ENCODE results near the gene TMEM203.

Gene TMEM203

GRCh38 chr9:137228968-137229896 is 23.8 kb upstream of the TMEM203 start:
- no peak for DNase-seq

GRCh38 chr9:137228506-137228967 is 23.1 kb upstream of the TMEM203 start:
- no peak for DNase-seq

- no peak for DNase-seq
Observed at GRCh38 chr9:137227853-137228505, 22.5 kb upstream of the TMEM203 start.

GRCh38 chr9:137227054-137227852 is 21.8 kb upstream of the TMEM203 start, which contains the start of gene RNF224:
TSS of gene RNF224 (plus strand) at chr9:137227502. CDS start at chr9:137228336, 834 bp downstream.
- DNase-seq: peak; percentile 76

- no peak for DNase-seq
Observed at GRCh38 chr9:137226338-137227053, 21.0 kb upstream of the TMEM203 start.

GRCh38 chr9:137225699-137226331 is 20.4 kb upstream of the TMEM203 start:
- no peak for DNase-seq

GRCh38 chr9:137224830-137225694 is 19.6 kb upstream of the TMEM203 start, which contains the start of gene CYSRT1:
TSS of gene CYSRT1 (plus strand) at chr9:137225174. CDS start at chr9:137225622, 448 bp downstream.
- DNase-seq: no peak

- peak; percentile 99 for DNase-seq
Observed at GRCh38 chr9:137223078-137223970, 17.9 kb upstream of the TMEM203 start.

GRCh38 chr9:137222190-137223077 is 17.0 kb upstream of the TMEM203 start, which contains the start of gene RNF208:
TSS of gene RNF208 (minus strand) at chr9:137222240. CDS start at chr9:137221212, 1,028 bp downstream.
- DNase-seq: no peak

GRCh38 chr9:137221506-137222111 is 16.2 kb upstream of the TMEM203 start:
- DNase-seq: no peak

- DNase-seq: no peak
Observed at GRCh38 chr9:137221095-137221505, 15.7 kb upstream of the TMEM203 start.

GRCh38 chr9:137220317-137221094 is 15.1 kb upstream of the TMEM203 start:
- DNase-seq: no peak

GRCh38 chr9:137219757-137220316 is 14.4 kb upstream of the TMEM203 start:
- DNase-seq: no peak

GRCh38 chr9:137218754-137219271 is 13.4 kb upstream of the TMEM203 start:
- DNase-seq: no peak

- DNase-seq: no peak
Observed at GRCh38 chr9:137218212-137218753, 12.8 kb upstream of the TMEM203 start.
